GM12873 (cell line): ENCODE measurements around the gene SRRT.
A peak's percentile ranks its signal among the peaks of the same experiment; 100 is the strongest.

Experiments used
- CTCF ChIP-seq: IDR thresholded peaks from 2 replicates; pipeline ENCODE4 v1.5.1; 2012; ENCODE audit warnings: low read depth, mild to moderate bottlenecking, moderate library complexity, low read length, control low read depth; ENCODE audit not compliant: insufficient read depth; ENCODE audit errors: missing control alignments

Gene SRRT

GRCh38 chr7:100840470-100841100 lies 34.3 kb upstream of the SRRT start:
- no peak for TF ChIP-seq CTCF

- TF ChIP-seq CTCF = no peak
These were observed 27.5 kb upstream of the SRRT start for GRCh38 chr7:100847360-100847759.

GRCh38 chr7:100852048-100852872 lies 22.6 kb upstream of the SRRT start, which contains the start of gene SLC12A9:
TSS of gene SLC12A9 (plus strand) at chr7:100852713. CDS start at chr7:100854198, 1,485 bp downstream.
- peak; percentile 93 for TF ChIP-seq CTCF

- no peak for TF ChIP-seq CTCF
These were observed 20.6 kb upstream of the SRRT start for GRCh38 chr7:100854146-100854895.

GRCh38 chr7:100855515-100855914 lies 19.4 kb upstream of the SRRT start:
- no peak for TF ChIP-seq CTCF

GRCh38 chr7:100856871-100857282 lies 18.0 kb upstream of the SRRT start:
- no peak for TF ChIP-seq CTCF

- no peak for TF ChIP-seq CTCF
These were observed 15.0 kb upstream of the SRRT start for GRCh38 chr7:100859856-100860255.
